Measurements from ENCODE around the gene L3MBTL4.

- TF ChIP-seq POLR2A (IDR thresholded peaks at IDR 0.05) (no peak), CTCF (IDR thresholded peaks at IDR 0.05) (no peak)
Observed at GRCh38 chr18:6205706-6206105, 209.0 kb downstream of the L3MBTL4 start.

Measured in body of pancreas (tissue), 4 donors.